Measurements from ENCODE around the gene TRPM3.

Gene TRPM3

DNA sequence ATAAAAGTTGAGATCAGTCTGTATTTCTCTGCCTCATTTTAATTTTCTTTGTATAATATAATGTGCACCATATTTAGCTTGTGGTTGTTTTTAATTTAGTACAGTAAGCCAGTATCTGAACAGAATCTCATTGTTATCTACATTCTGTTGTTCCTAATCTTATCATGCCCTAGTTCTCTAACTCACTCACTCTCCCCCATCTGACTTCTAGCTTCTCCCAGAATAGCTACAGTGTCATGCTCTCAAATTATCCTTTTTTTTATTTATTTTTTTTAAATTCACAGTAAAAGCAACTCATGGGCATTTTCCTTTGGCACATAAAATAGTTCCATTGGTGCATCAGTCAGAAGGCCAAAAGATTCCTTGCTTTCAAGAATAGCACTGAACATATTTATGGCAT, 156.6 kb downstream of the TRPM3 start:
- H3K9ac ChIP-seq (ENCODE audit: low read depth, low read length), result no peak overlapping the region
- no peaks in the 10 kb centered on the region for H3K9me3 ChIP-seq (ENCODE audit: control insufficient read depth, insufficient read depth, low read length)
- no peaks in the 10 kb centered on the region for H3K36me3 ChIP-seq (ENCODE audit: insufficient read depth, low read length)
- H3K4me1 ChIP-seq (ENCODE audit: insufficient read depth, low read length), result no peaks in the 10 kb centered on the region

DNA sequence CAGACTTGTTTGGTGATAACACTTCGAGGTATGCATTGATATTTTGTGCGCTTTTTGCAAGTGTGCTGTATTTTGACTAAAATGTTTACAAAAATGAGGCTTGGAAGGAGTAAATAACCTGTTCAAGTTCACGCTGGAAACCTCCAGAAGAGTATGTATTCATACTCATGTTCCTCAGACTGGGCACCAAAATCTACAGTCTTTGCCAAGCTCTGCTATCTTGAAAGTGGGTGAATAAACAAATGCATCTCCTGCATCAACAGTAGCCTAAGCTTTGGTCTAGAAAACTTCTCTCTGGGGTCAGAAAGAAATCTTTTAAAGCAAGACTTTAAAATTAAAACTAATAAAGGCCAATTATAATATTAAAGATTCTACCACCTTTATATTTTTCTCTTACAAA, 157.9 kb downstream of the TRPM3 start:
- no peaks in the 10 kb centered on the region for H3K4me1 ChIP-seq (ENCODE audit: insufficient read depth, low read length)
- no peaks in the 10 kb centered on the region for H3K9me3 ChIP-seq (ENCODE audit: control insufficient read depth, insufficient read depth, low read length)
- H3K9ac ChIP-seq (ENCODE audit: low read depth, low read length), result no peak overlapping the region
- H3K36me3 ChIP-seq (ENCODE audit: insufficient read depth, low read length), result no peaks in the 10 kb centered on the region

DNA sequence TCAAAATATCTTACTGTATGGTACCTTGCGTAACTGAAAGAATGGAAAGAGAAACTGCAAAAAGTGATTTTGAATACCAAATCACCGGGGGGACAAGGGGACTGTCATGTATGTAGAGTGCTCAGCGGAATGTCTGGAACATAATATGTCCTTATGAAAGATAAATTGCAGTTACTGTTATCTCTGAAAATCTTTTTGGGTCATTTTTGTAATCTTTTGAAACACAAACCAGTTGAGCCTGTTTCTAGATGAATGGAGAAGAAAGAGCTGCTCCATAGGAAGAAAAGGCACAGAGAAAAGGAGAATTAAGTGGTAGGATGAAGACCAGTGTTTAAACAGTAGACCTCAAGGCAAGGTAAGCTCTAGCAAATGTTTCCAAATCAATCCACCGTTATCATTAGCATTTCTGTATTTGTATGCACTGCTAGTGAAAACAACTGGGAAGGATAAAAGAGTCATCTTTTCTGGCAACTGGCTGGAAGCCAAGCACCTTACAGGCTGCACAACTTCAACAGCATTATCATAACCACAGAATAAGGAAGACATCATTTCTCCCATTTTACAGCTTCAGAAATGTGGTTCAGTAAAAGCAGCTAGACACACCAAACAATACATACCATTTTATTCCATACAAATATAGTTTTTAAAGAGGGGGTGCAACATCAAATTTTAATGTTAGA, 158.5 kb downstream of the TRPM3 start:
- no peak overlapping the region for H3K9ac ChIP-seq (ENCODE audit: low read depth, low read length)
- no peaks in the 10 kb centered on the region for H3K36me3 ChIP-seq (ENCODE audit: insufficient read depth, low read length)
- H3K4me1 ChIP-seq (ENCODE audit: insufficient read depth, low read length), result no peaks in the 10 kb centered on the region
- H3K9me3 ChIP-seq (ENCODE audit: control insufficient read depth, insufficient read depth, low read length), result no peaks in the 10 kb centered on the region

DNA sequence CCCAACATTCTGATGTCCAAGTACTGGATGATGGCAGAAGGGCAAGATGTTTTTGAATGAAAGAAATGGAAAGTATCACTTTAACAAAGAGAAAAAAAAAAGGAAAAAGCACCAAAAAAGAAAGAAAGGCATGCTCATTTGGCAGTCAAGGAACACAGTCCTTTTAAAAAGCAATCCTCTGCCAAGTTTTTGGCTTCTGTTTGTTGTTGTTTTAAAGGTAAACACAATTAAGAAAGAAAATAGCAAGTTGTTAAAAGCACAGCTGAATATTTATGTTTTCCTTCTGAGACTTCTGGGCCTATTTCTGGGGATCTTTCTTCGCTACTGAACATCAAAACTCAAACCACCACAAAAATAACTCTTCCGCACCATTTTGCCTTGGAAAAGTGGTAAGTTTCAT, 162.1 kb downstream of the TRPM3 start:
- H3K36me3 ChIP-seq (ENCODE audit: insufficient read depth, low read length), result no peaks in the 10 kb centered on the region
- H3K9ac ChIP-seq (ENCODE audit: low read depth, low read length), result no peak overlapping the region
- no peaks in the 10 kb centered on the region for H3K4me1 ChIP-seq (ENCODE audit: insufficient read depth, low read length)
- no peaks in the 10 kb centered on the region for H3K9me3 ChIP-seq (ENCODE audit: control insufficient read depth, insufficient read depth, low read length)

DNA sequence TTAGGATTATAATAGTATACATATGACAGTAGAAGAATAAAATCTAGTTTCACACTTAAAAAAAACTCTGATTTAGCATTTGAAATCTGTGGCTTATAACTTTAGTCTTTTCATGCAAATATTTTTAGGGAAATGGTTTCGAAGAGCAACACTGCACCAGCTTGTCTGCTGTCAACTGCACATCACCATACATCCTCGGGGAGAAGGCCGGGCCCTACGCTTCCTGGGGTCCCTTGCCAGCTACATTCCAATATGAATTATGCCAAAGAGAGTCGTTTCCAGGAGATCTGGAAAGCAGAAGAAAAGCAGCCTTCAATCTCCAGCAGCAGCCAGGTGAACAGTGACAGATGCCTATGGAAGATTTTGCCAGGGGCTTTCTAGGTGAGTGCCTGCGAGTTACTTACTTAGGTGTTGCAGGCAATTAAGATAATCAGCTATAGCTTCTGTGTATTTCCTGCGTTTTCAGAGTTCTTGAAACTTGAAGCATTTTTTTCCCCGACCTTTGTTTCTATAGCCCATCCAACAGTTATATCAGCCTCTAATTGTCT, 166.8 kb downstream of the TRPM3 start:
- Histone ChIP-seq H3K4me1 (ENCODE audit: insufficient read depth, low read length) (no peaks in the 10 kb centered on the region), H3K9ac (ENCODE audit: low read depth, low read length) (no peak overlapping the region), H3K9me3 (ENCODE audit: control insufficient read depth, insufficient read depth, low read length) (no peaks in the 10 kb centered on the region), H3K36me3 (ENCODE audit: insufficient read depth, low read length) (no peaks in the 10 kb centered on the region)

DNA sequence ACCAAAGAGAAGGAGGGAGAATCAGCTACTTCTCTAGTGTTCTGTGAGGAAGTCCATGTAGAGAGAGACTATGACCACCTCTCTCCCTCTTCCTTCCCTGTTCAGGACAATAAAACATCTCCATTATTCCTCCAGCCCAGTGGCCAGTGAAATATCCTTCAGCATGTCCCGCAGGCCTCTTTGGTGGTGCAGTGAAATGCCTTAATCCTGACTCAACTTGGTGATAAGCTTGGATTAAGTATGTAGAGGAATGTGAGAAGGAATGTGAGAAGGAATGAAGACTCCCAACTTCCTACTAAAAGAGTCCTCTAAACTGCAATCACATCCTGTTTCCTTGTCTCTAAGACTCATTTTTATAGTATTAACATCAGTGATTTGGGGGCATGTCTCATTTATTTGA, 167.3 kb downstream of the TRPM3 start:
- H3K4me1 ChIP-seq (ENCODE audit: insufficient read depth, low read length), result no peaks in the 10 kb centered on the region
- no peaks in the 10 kb centered on the region for H3K36me3 ChIP-seq (ENCODE audit: insufficient read depth, low read length)
- H3K9me3 ChIP-seq (ENCODE audit: control insufficient read depth, insufficient read depth, low read length), result no peaks in the 10 kb centered on the region
- H3K9ac ChIP-seq (ENCODE audit: low read depth, low read length), result no peak overlapping the region

DNA sequence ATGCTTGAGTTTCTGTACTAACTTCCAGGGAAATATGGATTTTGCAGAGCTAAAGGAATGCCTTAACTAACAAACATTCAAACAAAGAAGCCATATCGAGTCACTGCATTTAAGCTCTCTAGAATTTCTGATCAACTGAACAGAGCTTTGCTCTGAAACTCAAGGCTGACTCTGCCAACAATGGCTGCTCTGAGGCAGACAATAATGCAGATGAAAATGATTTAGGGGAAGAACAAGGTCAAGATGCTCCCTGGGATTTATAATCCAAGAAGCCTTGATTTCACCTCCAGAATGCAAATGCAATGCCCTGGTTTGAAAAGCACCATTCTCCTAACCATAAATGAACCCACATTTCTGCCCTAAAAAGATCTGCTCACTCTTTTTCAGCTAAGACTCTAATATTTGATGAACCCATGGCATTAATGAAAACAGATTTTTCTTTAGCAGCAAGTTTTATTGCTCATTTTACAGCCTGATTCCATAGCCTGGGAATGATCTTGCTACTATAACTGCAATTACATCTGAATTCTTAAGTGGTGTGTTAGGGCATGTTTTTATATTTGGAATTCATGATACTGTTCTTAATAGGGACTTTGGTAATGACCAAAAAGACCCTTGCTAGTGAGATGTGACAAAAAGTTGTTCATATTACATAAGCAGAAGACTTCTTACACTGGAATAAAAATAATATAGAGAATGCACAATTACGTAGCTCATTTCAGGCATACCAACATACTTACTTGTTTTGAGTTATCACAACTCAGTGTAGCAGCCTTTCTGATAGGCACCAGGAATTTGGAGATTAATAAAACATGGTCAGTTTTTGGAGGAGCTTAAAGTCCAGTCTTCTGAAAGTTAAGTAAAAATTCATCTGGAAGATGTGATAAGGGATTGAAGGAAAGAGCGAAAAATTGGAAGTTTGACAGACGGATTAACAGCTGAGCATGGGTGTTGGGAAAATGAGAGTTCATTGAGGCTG, 169.4 kb downstream of the TRPM3 start:
- Histone ChIP-seq H3K9ac (ENCODE audit: low read depth, low read length) (no peak overlapping the region), H3K4me1 (ENCODE audit: insufficient read depth, low read length) (no peaks in the 10 kb centered on the region), H3K9me3 (ENCODE audit: control insufficient read depth, insufficient read depth, low read length) (no peaks in the 10 kb centered on the region), H3K36me3 (ENCODE audit: insufficient read depth, low read length) (no peaks in the 10 kb centered on the region)

DNA sequence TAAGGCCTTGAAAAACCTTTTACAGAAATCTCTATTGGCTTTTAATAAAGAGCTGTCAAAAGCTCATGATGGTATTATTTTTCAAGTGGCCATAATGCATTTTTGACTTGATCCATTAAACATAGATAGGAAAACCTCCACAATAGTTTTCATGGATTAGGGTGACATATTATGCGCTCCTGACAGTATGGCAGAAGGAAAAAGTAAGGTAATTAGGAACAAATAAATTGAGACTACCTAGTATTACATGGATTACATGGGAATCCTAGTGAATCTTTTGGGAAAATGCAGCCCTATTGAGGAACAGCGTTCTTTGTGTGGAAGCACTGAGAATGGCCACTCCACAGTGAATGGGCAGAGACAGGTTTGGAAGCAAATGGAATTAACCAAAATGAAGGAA, 171.2 kb downstream of the TRPM3 start:
- no peaks in the 10 kb centered on the region for H3K9me3 ChIP-seq (ENCODE audit: control insufficient read depth, insufficient read depth, low read length)
- H3K36me3 ChIP-seq (ENCODE audit: insufficient read depth, low read length), result no peaks in the 10 kb centered on the region
- no peak overlapping the region for H3K9ac ChIP-seq (ENCODE audit: low read depth, low read length)
- no peaks in the 10 kb centered on the region for H3K4me1 ChIP-seq (ENCODE audit: insufficient read depth, low read length)

DNA sequence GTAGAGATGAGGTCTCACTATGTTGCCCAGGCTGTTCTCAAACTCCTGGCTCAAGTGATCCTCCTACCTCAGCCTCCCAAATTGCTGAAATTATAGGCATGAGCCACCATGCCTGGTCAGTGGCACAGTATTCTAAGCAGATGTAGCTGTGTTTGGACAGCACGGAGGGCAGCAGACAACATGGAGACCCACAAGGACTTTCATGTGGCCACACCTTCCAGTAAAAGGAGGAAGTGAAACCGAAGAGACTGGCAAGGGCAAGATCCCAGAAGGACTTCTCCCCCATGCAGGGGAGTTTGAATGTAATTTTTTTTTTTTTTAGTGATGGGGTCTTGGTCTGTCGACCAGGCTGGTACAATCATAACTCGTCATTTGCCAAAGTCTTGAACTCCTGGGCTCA, 172.2 kb downstream of the TRPM3 start:
- no peaks in the 10 kb centered on the region for H3K36me3 ChIP-seq (ENCODE audit: insufficient read depth, low read length)
- no peak overlapping the region for H3K9ac ChIP-seq (ENCODE audit: low read depth, low read length)
- no peaks in the 10 kb centered on the region for H3K4me1 ChIP-seq (ENCODE audit: insufficient read depth, low read length)
- H3K9me3 ChIP-seq (ENCODE audit: control insufficient read depth, insufficient read depth, low read length), result no peaks in the 10 kb centered on the region

DNA sequence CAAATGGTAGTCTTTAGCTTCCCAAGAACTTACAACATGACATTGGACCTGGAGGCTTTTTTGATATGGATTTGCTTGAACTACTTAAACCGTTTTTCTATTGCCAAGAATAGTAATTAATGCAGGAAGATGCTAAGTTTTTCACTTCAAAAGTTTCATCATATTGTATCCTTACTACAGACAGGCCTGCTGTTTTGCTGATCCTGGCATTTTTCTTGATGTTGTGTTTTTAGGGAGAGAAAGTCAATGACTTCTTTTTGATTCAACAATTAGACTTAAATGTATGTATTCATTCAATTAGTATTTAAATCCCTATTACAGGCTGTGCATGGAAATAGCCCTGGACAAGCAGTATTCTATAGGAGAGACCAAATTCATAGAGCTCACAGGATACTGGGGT, 172.7 kb downstream of the TRPM3 start:
- no peaks in the 10 kb centered on the region for H3K36me3 ChIP-seq (ENCODE audit: insufficient read depth, low read length)
- H3K4me1 ChIP-seq (ENCODE audit: insufficient read depth, low read length), result no peaks in the 10 kb centered on the region
- no peaks in the 10 kb centered on the region for H3K9me3 ChIP-seq (ENCODE audit: control insufficient read depth, insufficient read depth, low read length)
- no peak overlapping the region for H3K9ac ChIP-seq (ENCODE audit: low read depth, low read length)

DNA sequence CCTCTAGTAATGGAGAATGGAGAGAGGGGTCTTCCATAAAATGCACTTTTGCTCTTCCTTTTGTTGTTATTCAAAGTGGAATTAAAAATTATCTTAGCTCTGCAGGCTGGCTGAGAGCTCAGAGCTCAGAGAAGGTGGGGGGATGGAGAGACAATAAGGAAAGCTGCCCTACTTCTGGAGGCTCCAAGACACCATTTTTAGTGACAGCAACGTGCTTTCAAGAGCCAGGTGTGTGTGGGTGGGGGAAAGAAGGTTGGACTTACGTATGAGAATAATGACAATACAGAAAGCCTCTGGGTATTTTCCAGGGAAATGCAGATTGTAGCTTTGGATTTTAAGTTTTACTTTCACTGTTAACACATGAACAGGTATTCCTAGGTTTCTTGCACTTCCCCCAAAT, 173.9 kb downstream of the TRPM3 start:
- H3K9ac ChIP-seq (ENCODE audit: low read depth, low read length), result no peak overlapping the region
- no peaks in the 10 kb centered on the region for H3K9me3 ChIP-seq (ENCODE audit: control insufficient read depth, insufficient read depth, low read length)
- no peaks in the 10 kb centered on the region for H3K36me3 ChIP-seq (ENCODE audit: insufficient read depth, low read length)
- no peaks in the 10 kb centered on the region for H3K4me1 ChIP-seq (ENCODE audit: insufficient read depth, low read length)

DNA sequence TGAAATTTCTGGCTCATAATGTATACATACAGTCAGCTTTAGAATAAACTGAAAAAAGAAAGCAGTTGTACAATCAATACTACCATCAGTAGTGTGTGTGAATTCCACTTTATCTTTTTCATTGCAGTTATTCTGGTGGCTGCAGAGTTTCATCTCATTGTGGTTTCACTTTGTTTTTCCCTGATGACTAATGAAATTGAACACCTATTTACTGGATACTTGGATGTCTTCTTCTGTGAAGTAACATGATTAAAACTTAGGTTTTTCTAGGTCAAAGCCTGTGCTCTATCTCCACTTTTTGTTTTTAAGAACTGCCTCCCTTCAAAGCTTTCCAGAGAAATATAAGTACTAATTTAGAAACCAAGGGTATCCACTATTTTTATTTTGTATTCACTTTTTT, 174.3 kb downstream of the TRPM3 start:
- H3K9ac ChIP-seq (ENCODE audit: low read depth, low read length), result no peak overlapping the region
- H3K9me3 ChIP-seq (ENCODE audit: control insufficient read depth, insufficient read depth, low read length), result no peaks in the 10 kb centered on the region

DNA sequence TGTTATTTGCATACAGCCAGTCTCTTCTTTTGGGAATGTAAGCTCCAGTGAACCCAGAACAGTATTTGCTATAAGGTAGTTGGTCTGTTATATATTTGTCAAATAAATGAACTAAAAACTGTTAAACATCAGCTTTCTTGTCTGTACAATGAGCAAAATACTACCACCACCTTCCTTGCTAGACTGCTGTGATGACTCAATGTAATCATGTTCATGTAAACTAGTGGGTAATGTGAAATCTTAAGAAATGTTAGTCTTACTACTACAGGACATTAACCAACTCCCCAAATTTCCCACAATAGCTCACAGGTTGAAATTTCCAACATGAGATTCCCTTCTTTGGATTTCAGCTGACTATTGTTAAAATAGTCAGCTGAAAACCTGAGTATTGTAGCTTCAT, 176.1 kb downstream of the TRPM3 start:
- H3K4me1 ChIP-seq (ENCODE audit: insufficient read depth, low read length), result peaks cover 8% of the 10 kb centered on the region
- H3K9ac ChIP-seq (ENCODE audit: low read depth, low read length), result no peak overlapping the region
- H3K9me3 ChIP-seq (ENCODE audit: control insufficient read depth, insufficient read depth, low read length), result no peaks in the 10 kb centered on the region
- H3K36me3 ChIP-seq (ENCODE audit: insufficient read depth, low read length), result no peaks in the 10 kb centered on the region

More for the DNA sequence above, 174.3 kb downstream of the TRPM3 start:
- H3K4me1 ChIP-seq (ENCODE audit: insufficient read depth, low read length), result no peaks in the 10 kb centered on the region
- no peaks in the 10 kb centered on the region for H3K36me3 ChIP-seq (ENCODE audit: insufficient read depth, low read length)

DNA sequence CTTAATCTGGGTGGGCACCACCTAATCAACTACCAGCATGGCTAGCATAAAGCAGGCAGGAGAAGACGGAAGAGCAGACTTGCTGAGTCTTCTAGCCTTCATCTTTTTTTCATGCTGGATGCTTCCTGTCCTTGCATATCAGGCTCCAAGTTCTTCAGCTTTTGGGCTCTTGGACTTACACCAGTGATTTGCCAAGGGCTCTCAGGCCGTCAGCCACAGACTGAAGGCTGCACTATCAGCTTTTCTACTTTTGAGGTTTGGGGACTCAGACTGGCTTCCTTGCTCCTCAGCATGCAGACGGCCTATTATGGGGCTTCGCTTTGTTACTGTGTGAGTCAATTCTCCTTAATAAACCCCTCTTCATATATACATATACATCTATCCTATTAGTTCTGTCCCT, 180.2 kb downstream of the TRPM3 start:
- Histone ChIP-seq H3K4me1 (ENCODE audit: insufficient read depth, low read length) (peaks cover 16% of the 10 kb centered on the region), H3K9me3 (ENCODE audit: control insufficient read depth, insufficient read depth, low read length) (no peaks in the 10 kb centered on the region), H3K36me3 (ENCODE audit: insufficient read depth, low read length) (no peaks in the 10 kb centered on the region), H3K9ac (ENCODE audit: low read depth, low read length) (no peak overlapping the region)

DNA sequence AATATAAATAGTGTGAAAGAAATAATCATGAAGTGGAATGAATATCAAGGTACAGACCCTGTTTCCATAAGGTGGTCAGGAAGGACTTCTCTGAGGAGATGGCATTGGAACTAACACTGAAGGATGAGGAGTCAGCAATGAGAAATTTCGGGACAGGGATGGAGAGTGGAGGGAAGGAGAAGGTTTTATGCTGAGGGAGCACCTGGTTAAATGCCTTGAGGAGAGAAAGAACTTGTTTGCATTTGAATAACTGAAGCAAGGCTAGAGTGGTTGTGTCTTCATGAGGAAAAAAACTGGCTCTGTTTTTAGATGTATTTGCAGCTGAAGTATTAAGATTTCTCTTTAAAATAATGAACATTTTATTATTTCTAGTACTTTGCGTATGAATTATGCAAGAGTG, 180.8 kb downstream of the TRPM3 start:
- no peaks in the 10 kb centered on the region for H3K36me3 ChIP-seq (ENCODE audit: insufficient read depth, low read length)

More for the DNA sequence above, 180.8 kb downstream of the TRPM3 start:
- H3K4me1 ChIP-seq (ENCODE audit: insufficient read depth, low read length), result peaks cover 16% of the 10 kb centered on the region
- H3K9me3 ChIP-seq (ENCODE audit: control insufficient read depth, insufficient read depth, low read length), result no peaks in the 10 kb centered on the region
- no peak overlapping the region for H3K9ac ChIP-seq (ENCODE audit: low read depth, low read length)
